Transverse colon (tissue), 4 donors: ENCODE results near the gene B4GALNT2. TPM values are rescaled to one million over a fixed set of nuclear protein-coding genes. Genes with fewer than 3 reads are reported as not detected.
A peak's percentile ranks its signal among the peaks of the same experiment; 100 is the strongest.

ENCODE experiments used
- DNase-seq: peaks from one replicate; pipeline ENCODE4 v3.0.0-alpha.2; 2019
- H3K27ac ChIP-seq, 4 donors: fragments of 200-600 bp; sonication (generic); 2 replicates each; pipeline ENCODE4 v1.5.1; 2016 to 2018; ENCODE audit warnings: inconsistent platforms in 4 of 4
- H3K27me3 ChIP-seq: fragments of 200-600 bp; sonication (generic); 2 replicates; pipeline ENCODE4 v1.5.1; 2017; ENCODE audit warnings: inconsistent platforms
- H3K36me3 ChIP-seq, 4 donors: fragments of 200-600 bp; sonication (generic); 2 replicates each; pipeline ENCODE4 v1.5.1; 2017 to 2019; ENCODE audit warnings: inconsistent platforms in 4 of 4
- H3K4me1 ChIP-seq, 4 donors: fragments of 200-600 bp; sonication (generic); 2 replicates each; pipeline ENCODE4 v1.5.1; 2017 to 2020; ENCODE audit warnings: inconsistent platforms in 4 of 4
- H3K4me3 ChIP-seq, 4 donors: fragments of 200-600 bp; sonication (generic); 1 replicate in 1 of 4; 2 replicates in 3 of 4; pipeline versions ENCODE4 v1.5.1 to v1.6.1; 2017 to 2019; ENCODE audit warnings: inconsistent platforms in 4 of 4
- H3K9me3 ChIP-seq, 2 donors: fragments of 200-600 bp; sonication (generic); 2 replicates each; pipeline ENCODE4 v1.5.1; 2017 to 2019; ENCODE audit warnings: inconsistent platforms in 2 of 2
- CTCF ChIP-seq, 5 experiments: fragments of 200-600 bp in 3 of 5; fragments of 450-650 bp in 2 of 5; sonication (generic) in 3 of 5; IDR thresholded peaks; 1 replicate in 2 of 5; 2 replicates in 3 of 5; pipeline ENCODE4 v1.5.1; 2016 to 2017; ENCODE audit warnings: antibody characterized with exemption in 5 of 5, inconsistent platforms in 3 of 5, mild to moderate bottlenecking in 2 of 5, moderate library complexity in 1 of 5
- EP300 ChIP-seq: sonication (generic); formaldehyde crosslinking; IDR thresholded peaks from one replicate; pipeline ENCODE4 v1.6.1; 2017; ENCODE audit warnings: antibody characterized with exemption, low read depth
- POLR2A ChIP-seq: fragments of 450-650 bp; IDR thresholded peaks from one replicate; pipeline ENCODE4 v1.6.1; 2016; ENCODE audit warnings: antibody characterized with exemption, mild to moderate bottlenecking, moderate library complexity
- POLR2AphosphoS5 ChIP-seq, 3 donors: sonication (generic); formaldehyde crosslinking; IDR thresholded peaks; one replicate each; pipeline ENCODE4 v1.6.1; 2016; ENCODE audit warnings: antibody characterized with exemption in 3 of 3
- WGBS, 2 donors: methylation state at CpG; one replicate each; pipeline ENCODE4 v1.1.5; 2018; ENCODE audit warnings: low coverage in 1 of 2; 5-methylcytosine and 5-hydroxymethylcytosine counted together
- in situ Hi-C, 4 donors: fragments of 200-750 bp; cut with MboI; loops; one replicate each; pipeline versions ENCODE4 v1.15.0 to v1.15.1; 2017; ENCODE audit warnings: low sequenced_read_pairs in 3 of 4, low pct_ligation_motif_present in 1 of 4, low pct_unique_long_range_greater_than_20kb in 1 of 4
- intact Hi-C: fragments of 100-400 bp; cut with DNase I; formaldehyde crosslinking; loops from one replicate; pipeline ENCODE4 v1.15.1; 2023; ENCODE audit warnings: low total_unique reads
- total RNA-seq, 4 donors: library from RNA; depleted of rRNA; stranded (reverse); fragments of >200 nt; gene quantifications; one replicate each; pipeline ENCODE4 v1.1.0, GENCODE V29; 2016

The B4GALNT2 gene
- total RNA-seq, 4 donors from 2014 or later, result 19.8 to 75.9 (median 47.3) TPM

- DNase-seq, result no peak
- intact Hi-C loops (loop anchor here (5.0 kb wide), 1 partner anchor 43 kb away; no protein-coding TSS in a partner anchor), in situ Hi-C loops (loop anchor here in 2 of 4 donors (5.0 kb wide), 2 partner anchors 43 to 48 kb away; no protein-coding TSS in a partner anchor)
- Histone ChIP-seq H3K36me3 (no peaks in the 10 kb centered on the region), H3K9me3 (no peaks in the 10 kb centered on the region), H3K4me3 (peak overlapping the region in 2 of 4 donors; percentile 22 to 25), H3K4me1 (peaks cover 17 to 28% (median 20%) of the 10 kb centered on the region in 4 donors), H3K27ac (no peak overlapping the region), H3K27me3 (peaks cover 49% of the 10 kb centered on the region)
- 52% methylated on average over 8 of the region's 11 CpGs; no CpG with 5 or more reads in 1 of the 2 donors for WGBS, 2 donors
- TF ChIP-seq POLR2AphosphoS5 (IDR thresholded peaks at IDR 0.05) (no peak), EP300 (no peak), POLR2A (no peak), CTCF (IDR thresholded peaks at IDR 0.05) (no peak)
Measured at GRCh38 chr17:49224997-49225337, 92.4 kb downstream of the B4GALNT2 start.

GRCh38 chr17:49225554-49226236, 93.1 kb downstream of the B4GALNT2 start:
- Histone ChIP-seq H3K4me1 (peaks cover 22 to 34% (median 27%) of the 10 kb centered on the region in 4 donors), H3K27me3 (peaks cover 53% of the 10 kb centered on the region), H3K27ac (no peak overlapping the region), H3K36me3 (no peaks in the 10 kb centered on the region), H3K4me3 (no peak overlapping the region), H3K9me3 (no peaks in the 10 kb centered on the region)
- no peak for TF ChIP-seq POLR2AphosphoS5 (IDR thresholded peaks at IDR 0.05)
- TF ChIP-seq EP300, result no peak
- TF ChIP-seq POLR2A, result no peak
- TF ChIP-seq CTCF (IDR thresholded peaks at IDR 0.05), result no peak
- 75 to 77% methylated on average over 6 to 8 of the region's 8 CpGs for WGBS, 2 donors
- no peak for DNase-seq
- intact Hi-C loops (no loop called here), in situ Hi-C loops (loop anchor here in 2 of 4 donors (5.0 kb wide), 2 partner anchors 43 to 48 kb away; no protein-coding TSS in a partner anchor)

Other genes starting within 250 kb of the B4GALNT2 start
- gene ATP5MC1, start 240.0 kb upstream of the B4GALNT2 start, total RNA-seq, result 100 to 1,000 TPM in 3 of 4 donors, 10 to 100 TPM in 1; 94.7 to 214 (median 153) TPM
- 10 to 100 TPM; 33.2 to 70.8 (median 47.6) TPM for gene UBE2Z, start 224.4 kb upstream of the B4GALNT2 start, total RNA-seq
- 10 to 100 TPM; 44.1 to 67.7 (median 62.0) TPM for gene SNF8, start 187.9 kb upstream of the B4GALNT2 start, total RNA-seq
- gene GIP, start 164.2 kb upstream of the B4GALNT2 start, total RNA-seq, result not detected
- gene IGF2BP1, start 135.4 kb upstream of the B4GALNT2 start, total RNA-seq, result under 1 TPM in 1 of 4 donors, not detected in 3; under 0.01 TPM
- gene GNGT2, start 77.8 kb downstream of the B4GALNT2 start, total RNA-seq, result 1 to 10 TPM in 1 of 4 donors, under 1 TPM in 1, not detected in 2; 0.68 to 4.0 TPM
- 1 to 10 TPM in 3 of 4 donors, under 1 TPM in 1; 0.60 to 7.6 (median 5.9) TPM for gene ABI3, start 77.9 kb downstream of the B4GALNT2 start, total RNA-seq
- not detected for gene PHOSPHO1, start 98.0 kb downstream of the B4GALNT2 start, total RNA-seq
- 10 to 100 TPM; 25.8 to 55.6 (median 50.2) TPM for gene ZNF652, start 229.5 kb downstream of the B4GALNT2 start, total RNA-seq